Heart left ventricle (tissue), 16 donors: ENCODE measurements around the gene SLC38A5. TPM values are rescaled to one million over a fixed set of nuclear protein-coding genes. Genes with fewer than 3 reads are reported as not detected.

Source experiments
- ATAC-seq, 4 donors: fragments of 200-7000 bp; cut with Tn5 transposase; one replicate each; pipeline ENCODE4 v1.9.1; 2020 to 2022; ENCODE audit warnings: moderate library complexity in 4 of 4, mild to moderate bottlenecking in 3 of 4, moderate number of reproducible peaks in 1 of 4
- DNase-seq, 5 donors: peaks; one replicate each; pipeline ENCODE4 v3.0.0-alpha.2; 2020
- H3K27ac ChIP-seq, 12 donors: fragments of 200-600 bp; sonication (generic) in 4 of 12; one replicate each; pipeline versions ENCODE4 v1.5.0 to v1.8.0; 2016 to 2022; ENCODE audit warnings: mild to moderate bottlenecking in 2 of 12
- H3K27me3 ChIP-seq, 9 donors: fragments of 200-600 bp; sonication (generic) in 2 of 9; one replicate each; pipeline versions ENCODE4 v1.5.1 to v1.8.0; 2016 to 2022; ENCODE audit warnings: mild to moderate bottlenecking in 3 of 9
- H3K36me3 ChIP-seq, 9 donors: fragments of 200-600 bp; sonication (generic) in 2 of 9; one replicate each; pipeline versions ENCODE4 v1.5.0 to v1.8.0; 2018 to 2022; ENCODE audit warnings: mild to moderate bottlenecking in 2 of 9
- H3K4me1 ChIP-seq, 12 donors: fragments of 200-600 bp; sonication (generic) in 4 of 12; one replicate each; pipeline versions ENCODE4 v1.5.0 to v1.8.0; 2016 to 2022; ENCODE audit warnings: mild to moderate bottlenecking in 3 of 12
- H3K4me3 ChIP-seq, 12 donors: fragments of 200-600 bp; sonication (generic) in 4 of 12; one replicate each; pipeline versions ENCODE4 v1.5.0 to v1.8.0; 2017 to 2022; ENCODE audit warnings: mild to moderate bottlenecking in 9 of 12, moderate library complexity in 4 of 12
- H3K9me3 ChIP-seq, 12 donors: fragments of 200-600 bp; sonication (generic) in 4 of 12; one replicate each; pipeline versions ENCODE4 v1.5.0 to v1.8.0; 2016 to 2022; ENCODE audit warnings: mild to moderate bottlenecking in 1 of 12
- POLR2A ChIP-seq, 2 donors: fragments of 450-650 bp; IDR thresholded peaks; one replicate each; pipeline ENCODE4 v1.6.1; 2017; ENCODE audit warnings: antibody characterized with exemption in 2 of 2, mild to moderate bottlenecking in 2 of 2, moderate library complexity in 2 of 2
- WGBS, 4 donors: extraction: QIAGEN DNeasy Blood & Tissue Kit in 2 of 4; methylation state at CpG; one replicate each; pipeline versions ENCODE4 v1.1.5 to v1.1.7; 2013 to 2018; 5-methylcytosine and 5-hydroxymethylcytosine counted together
- intact Hi-C, 10 donors: fragments of 100-400 bp; cut with DNase I; formaldehyde crosslinking; loops; one replicate each; pipeline versions ENCODE4 v1.11.1 to v1.14.2; 2022
- polyA plus RNA-seq, 2 donors: library from polyadenylated mRNA; stranded (reverse); fragments of 200-250 nt; gene quantifications; one replicate each; pipeline ENCODE4 v1.2.3, GENCODE V29; 2013
- total RNA-seq, 9 donors: library from RNA; depleted of rRNA in 2 of 9; stranded (reverse); fragments of >200 nt in 2 of 9; fragmentation: NEBNext Ultra II Directional in 3 of 9; extraction: Animal tissue kit (Norgen Biotek cat#: 25700) in 3 of 9; gene quantifications; one replicate each; pipeline versions ENCODE4 v1.1.0 to v1.2.4, GENCODE V29; 2016 to 2023
- TF ChIP-seq, protein P1 (sequence below), 12 donors: fragments of 200-600 bp; sonication (generic) in 4 of 12; IDR thresholded peaks; one replicate each; pipeline versions ENCODE4 v1.5.0 to v1.8.0; 2018 to 2022; ENCODE audit warnings: antibody characterized with exemption in 12 of 12, mild to moderate bottlenecking in 5 of 12
- donor health status: ischemic (EF 13 %, LVEDD 7.1; RV severe dilation, severe dysfunction).
- donor health status: healthy with polysubstance abuse.
- donor health status: DM: no; HTN: yes; CAD: no.
- donor health status: DM: no; HTN: no; CAD: no.
- donor health status: ischemic (EF 25% LVEDD 6.9; RV normal size, moderate dysfunction).
- donor health status: ischemic (EF 25% LVEDD 5.7; RV mildly dilated, moderate dysfunction).
- donor health status: healthy.
- donor health status: DM: yes; HTN: yes; CAD: no.
- donor health status: ischemic (EF 35%, LVEDD 5.7; RV mildly dilated, moderate dysfunction).
- donor health status: nonischemic (EF 11% LVEDD 7.7; RV severe dilation, severe dysfunction).
- donor health status: DM: yes; HTN: yes; CAD: no.
- donor health status: PGD.
- donor health status: ischemic (EF 29% LVEDD 5.4; RV normal size, mild dysfunction).
- donor health status: nonischemic (EF 23%, LVEDD 6.1; RV moderate dilation, normal function).

Gene SLC38A5
- total and polyA plus RNA-seq, 11 donors, result 0.52 to 22.3 (median 1.8) TPM

DNA sequence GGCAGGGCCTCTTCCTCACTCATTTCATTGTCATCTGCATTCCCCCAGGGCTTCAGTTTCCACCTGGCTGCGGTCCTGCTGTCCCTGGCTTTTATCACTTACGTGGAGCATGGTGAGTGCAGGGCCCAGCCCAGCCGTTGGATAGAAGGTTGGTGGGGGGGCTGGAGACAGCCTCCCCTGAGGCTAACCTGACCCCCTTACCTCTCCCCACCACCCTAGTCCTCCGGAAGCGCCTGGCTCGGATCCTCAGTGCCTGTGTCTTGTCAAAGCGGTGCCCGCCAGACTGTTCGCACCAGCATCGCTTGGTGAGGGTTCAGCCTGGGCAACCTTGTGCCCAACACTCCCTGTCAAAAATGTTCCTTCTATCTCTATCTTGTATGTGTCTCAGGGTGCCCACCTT lies 45.8 kb upstream of the SLC38A5 start:
- Histone ChIP-seq H3K27ac (peak overlapping the region in 9 of 12 donors; percentile 11 to 76 (median 57)), H3K4me3 (no peak overlapping the region), H3K27me3 (no peaks in the 10 kb centered on the region), H3K9me3 (no peaks in the 10 kb centered on the region), H3K4me1 (no peaks in the 10 kb centered on the region), H3K36me3 (peaks cover 0 to 4% (median 0%) of the 10 kb centered on the region in 9 donors)
- DNase-seq, result no peak
- 52 to 76% (median 55%) methylated on average over 9 to 10 of the region's 10 CpGs for WGBS, 4 donors
- intact Hi-C loops, result no loop called here
- TF ChIP-seq, protein P1, sequence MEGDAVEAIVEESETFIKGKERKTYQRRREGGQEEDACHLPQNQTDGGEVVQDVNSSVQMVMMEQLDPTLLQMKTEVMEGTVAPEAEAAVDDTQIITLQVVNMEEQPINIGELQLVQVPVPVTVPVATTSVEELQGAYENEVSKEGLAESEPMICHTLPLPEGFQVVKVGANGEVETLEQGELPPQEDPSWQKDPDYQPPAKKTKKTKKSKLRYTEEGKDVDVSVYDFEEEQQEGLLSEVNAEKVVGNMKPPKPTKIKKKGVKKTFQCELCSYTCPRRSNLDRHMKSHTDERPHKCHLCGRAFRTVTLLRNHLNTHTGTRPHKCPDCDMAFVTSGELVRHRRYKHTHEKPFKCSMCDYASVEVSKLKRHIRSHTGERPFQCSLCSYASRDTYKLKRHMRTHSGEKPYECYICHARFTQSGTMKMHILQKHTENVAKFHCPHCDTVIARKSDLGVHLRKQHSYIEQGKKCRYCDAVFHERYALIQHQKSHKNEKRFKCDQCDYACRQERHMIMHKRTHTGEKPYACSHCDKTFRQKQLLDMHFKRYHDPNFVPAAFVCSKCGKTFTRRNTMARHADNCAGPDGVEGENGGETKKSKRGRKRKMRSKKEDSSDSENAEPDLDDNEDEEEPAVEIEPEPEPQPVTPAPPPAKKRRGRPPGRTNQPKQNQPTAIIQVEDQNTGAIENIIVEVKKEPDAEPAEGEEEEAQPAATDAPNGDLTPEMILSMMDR (IDR thresholded peaks at IDR 0.05), result no peak
- no peak for TF ChIP-seq POLR2A (IDR thresholded peaks at IDR 0.05)
- peak in 3 of 4 donors; percentile 13 to 46 (median 14) for ATAC-seq

DNA sequence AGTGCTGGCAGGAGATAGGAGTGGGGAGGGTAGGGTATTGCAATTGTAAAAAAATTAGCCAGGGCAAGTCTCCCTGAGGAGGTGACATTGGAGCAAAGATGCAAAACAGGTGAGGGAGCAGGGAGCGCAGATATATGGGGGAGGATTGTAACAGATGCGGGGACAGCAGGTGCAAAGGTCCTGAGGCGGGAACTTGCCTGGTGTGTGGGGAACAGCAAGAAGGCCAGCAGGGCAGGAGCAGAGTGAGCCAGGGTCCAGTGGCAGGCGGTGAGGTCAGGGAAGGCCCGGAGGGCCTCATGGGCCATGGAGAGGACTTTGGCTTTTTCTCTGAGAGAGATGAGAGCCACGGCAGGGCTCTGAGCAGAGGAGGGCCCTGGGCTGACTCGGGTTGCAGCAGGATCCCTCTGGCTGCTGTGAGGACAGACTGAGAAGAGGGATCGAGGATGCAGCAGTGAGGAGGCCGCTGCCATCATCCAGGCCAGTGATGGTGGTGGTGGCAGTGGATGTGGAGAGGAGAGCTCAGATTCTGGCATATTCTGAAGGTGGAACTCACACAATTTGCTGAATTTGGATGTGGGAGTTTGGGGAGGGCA lies 44.9 kb upstream of the SLC38A5 start:
- intact Hi-C loops, result loop anchor here in 1 of 10 donors (5.0 kb wide), 1 partner anchor 433 kb away; no protein-coding TSS in a partner anchor

DNA sequence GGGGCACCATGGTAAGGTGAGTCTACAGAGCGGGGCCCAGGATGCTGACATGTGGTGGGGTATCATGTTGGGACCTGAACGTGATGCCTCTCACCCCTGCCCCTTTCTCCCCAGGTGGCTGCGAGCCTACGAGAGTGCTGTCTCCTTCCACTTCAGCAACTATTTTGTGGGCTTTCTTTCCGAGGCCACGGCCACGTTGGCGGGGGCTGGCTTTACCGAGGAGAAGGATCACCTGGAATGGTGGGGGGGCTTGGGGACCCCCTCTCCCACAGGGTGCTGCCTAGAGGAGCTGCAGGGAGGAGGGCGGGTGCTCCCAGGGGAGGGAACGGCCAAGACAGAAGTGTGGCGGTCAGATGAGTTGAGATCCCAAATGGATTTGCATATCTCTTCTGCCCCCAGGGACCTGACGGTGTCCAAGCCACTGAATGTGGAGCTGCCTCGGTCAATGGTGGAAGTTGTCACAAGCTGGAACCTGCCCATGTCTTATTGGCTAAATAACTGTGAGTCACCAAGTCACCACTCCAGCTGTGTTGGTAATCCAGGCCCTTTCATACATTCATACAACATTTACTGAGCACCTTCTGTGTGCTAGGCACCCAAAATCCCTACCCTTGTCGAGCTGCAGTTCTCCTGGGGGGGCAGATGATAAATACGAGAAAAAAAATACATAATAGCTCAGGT lies 44.2 kb upstream of the SLC38A5 start:
- intact Hi-C loops, result loop anchor here in 1 of 10 donors (5.0 kb wide), 1 partner anchor 432 kb away; no protein-coding TSS in a partner anchor
- TF ChIP-seq, protein P1 (IDR thresholded peaks at IDR 0.05), result no peak
- no peak for TF ChIP-seq POLR2A (IDR thresholded peaks at IDR 0.05)
- Histone ChIP-seq H3K4me1 (peaks cover 0 to 6% (median 2%) of the 10 kb centered on the region in 12 donors), H3K27ac (peak overlapping the region in 1 of 12 donors; percentile 10), H3K9me3 (no peaks in the 10 kb centered on the region), H3K4me3 (no peak overlapping the region), H3K36me3 (peaks cover 0 to 4% (median 0%) of the 10 kb centered on the region in 9 donors), H3K27me3 (no peaks in the 10 kb centered on the region)
- ATAC-seq, result no peak
- WGBS, 4 donors, result 83 to 93% (median 88%) methylated on average over 13 to 16 of the region's 16 CpGs
- DNase-seq, result no peak

More for the DNA sequence above, 44.9 kb upstream of the SLC38A5 start:
- no peak for TF ChIP-seq POLR2A (IDR thresholded peaks at IDR 0.05)
- TF ChIP-seq, protein P1 (IDR thresholded peaks at IDR 0.05), result no peak
- H3K4me1 ChIP-seq, result peaks cover 0 to under 1% (median 0%) of the 10 kb centered on the region in 12 donors
- H3K9me3 ChIP-seq, result no peaks in the 10 kb centered on the region
- H3K4me3 ChIP-seq, result no peak overlapping the region
- peaks cover 0 to 4% (median 0%) of the 10 kb centered on the region in 9 donors for H3K36me3 ChIP-seq
- no peak overlapping the region for H3K27ac ChIP-seq
- DNase-seq (no peak), ATAC-seq (no peak)
- no peaks in the 10 kb centered on the region for H3K27me3 ChIP-seq
- WGBS, 4 donors, result 90 to 98% (median 95%) methylated on average over 9 of the region's 9 CpGs

DNA sequence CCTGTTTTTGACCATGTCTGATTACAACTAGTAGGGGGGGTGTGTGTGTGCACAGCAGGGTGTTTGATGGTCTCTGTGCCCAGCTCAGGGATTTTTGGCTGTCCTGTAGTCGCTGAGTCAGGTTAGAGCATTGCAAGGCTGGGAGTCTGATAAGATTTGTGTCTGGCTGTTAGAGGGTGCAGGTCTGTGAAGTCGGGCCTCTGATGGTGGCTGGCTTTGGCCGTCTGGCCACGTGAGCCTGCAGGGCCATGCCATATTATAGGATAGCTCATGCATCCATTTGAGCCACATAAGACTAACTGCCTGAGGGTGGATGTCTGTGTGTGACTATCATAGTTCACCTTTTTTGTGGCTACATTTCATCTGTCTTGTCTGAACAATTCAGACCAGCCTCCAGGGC lies 43.6 kb upstream of the SLC38A5 start:
- H3K4me3 ChIP-seq, result no peak overlapping the region
- 53 to 71% (median 67%) methylated on average over 4 of the region's 4 CpGs for WGBS, 4 donors

More for the DNA sequence above, 43.6 kb upstream of the SLC38A5 start:
- peaks cover 0 to 10% (median 2%) of the 10 kb centered on the region in 12 donors for H3K4me1 ChIP-seq
- intact Hi-C loops, result loop anchor here in 1 of 10 donors (5.0 kb wide), 1 partner anchor 431 kb away; no protein-coding TSS in a partner anchor
- peak overlapping the region in 1 of 12 donors; percentile 10 for H3K27ac ChIP-seq
- DNase-seq, result no peak
- TF ChIP-seq POLR2A (IDR thresholded peaks at IDR 0.05), result no peak
- TF ChIP-seq, protein P1 (IDR thresholded peaks at IDR 0.05), result no peak
- ATAC-seq, result no peak
- H3K9me3 ChIP-seq, result no peaks in the 10 kb centered on the region
- peaks cover 0 to 4% (median 0%) of the 10 kb centered on the region in 9 donors for H3K36me3 ChIP-seq
- H3K27me3 ChIP-seq, result no peaks in the 10 kb centered on the region
